Testis (tissue), 2 donors: ENCODE results near the gene VAMP8.

ENCODE experiments used
- CTCF ChIP-seq, 3 experiments: fragments of 450-650 bp in 2 of 3; fragments of 200-600 bp in 1 of 3; sonication (generic) in 1 of 3; IDR thresholded peaks; one replicate each; pipeline ENCODE4 v1.5.1; 2016 to 2019; ENCODE audit warnings: antibody characterized with exemption in 3 of 3, mild to moderate bottlenecking in 2 of 3, moderate library complexity in 1 of 3
- POLR2A ChIP-seq: fragments of 450-650 bp; IDR thresholded peaks from one replicate; pipeline ENCODE4 v1.6.1; 2017; ENCODE audit warnings: antibody characterized with exemption, mild to moderate bottlenecking, moderate library complexity

DNA sequence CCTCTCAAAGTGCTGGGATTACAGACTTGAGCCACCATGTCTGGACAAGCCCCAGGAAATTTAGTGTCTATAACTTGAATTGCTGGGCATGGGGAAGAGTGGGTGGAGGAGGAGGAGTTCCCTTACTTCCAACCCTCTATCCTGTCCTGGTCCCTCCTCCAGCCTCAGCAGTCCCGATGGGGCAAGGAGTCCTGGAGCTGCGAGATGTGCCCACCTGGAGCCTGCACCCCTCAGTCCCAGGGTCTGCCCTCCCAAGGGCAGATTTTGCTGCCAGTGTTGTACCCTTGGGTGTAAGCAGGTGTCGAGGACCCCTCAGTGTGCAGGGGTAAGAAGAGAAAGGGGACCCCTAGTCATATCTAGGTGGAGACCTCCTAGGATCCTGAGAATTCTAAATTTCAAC, 2.8 kb downstream of the VAMP8 start:
- no peak for TF ChIP-seq CTCF (IDR thresholded peaks at IDR 0.05)
- TF ChIP-seq POLR2A: no peak
